ENCODE results near the gene ZNF165. TPM values are rescaled to one million over a fixed set of nuclear protein-coding genes. Genes with fewer than 3 reads are reported as not detected.
"Not testable (repeated sequence)": the region's sequence is repeated elsewhere in the genome, so short reads cannot be mapped to it uniquely, and the experiment has no call there.

Gene ZNF165
- total RNA-seq (2014; rRNA removed; shearing (Covaris generic)): 0.53 and 0.68 TPM in 2 replicates

DNA sequence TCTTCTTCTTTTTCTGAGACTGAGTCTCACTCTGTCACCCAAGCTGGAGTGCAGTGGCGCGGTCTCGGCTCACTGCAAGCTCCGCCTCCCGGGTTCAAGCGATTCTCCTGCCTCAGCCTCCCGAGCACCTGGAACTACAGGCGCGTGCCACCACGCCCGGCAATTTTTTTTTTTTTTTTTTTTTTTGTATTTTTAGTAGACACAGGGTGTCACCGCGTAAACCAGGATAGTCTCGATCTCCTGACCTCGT, at the start of gene ZNF165:
TSS of gene ZNF165 (plus strand) at position 188 of the 250 bp plus-strand sequence. CDS start 4,913 bp downstream, outside the sequence.
- DNase-seq; H3K27me3 ChIP-seq; H3K36me3 ChIP-seq; H3K9me3 ChIP-seq (replicated peaks); H3K4me1 ChIP-seq: not testable (repeated sequence)
- Histone ChIP-seq H3K4me3 (peak within 1 kb of the TSS; percentile 73), H3K27ac (peak within 1 kb of the TSS; percentile 53)

DNA sequence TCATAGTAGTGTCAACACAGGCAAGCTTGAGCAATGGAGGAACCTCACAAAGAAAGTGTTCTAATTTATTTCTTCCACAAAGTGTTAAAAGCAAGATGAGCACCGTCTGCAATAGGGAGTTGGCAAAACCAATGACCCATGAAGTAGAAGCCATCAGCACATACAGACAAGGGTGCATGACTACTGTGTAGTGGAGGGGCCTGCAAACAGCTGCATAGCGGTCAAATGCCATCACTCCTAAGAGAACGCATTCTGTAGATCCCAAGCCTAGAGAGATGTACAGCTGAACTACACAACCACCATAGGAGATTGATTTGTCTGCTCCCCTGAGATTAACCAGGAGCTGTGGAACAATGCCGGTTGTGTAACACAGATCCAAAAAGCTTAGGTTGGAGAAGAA, 26.8 kb upstream of the ZNF165 start:
- H3K4me1 ChIP-seq: no peaks in the 10 kb centered on the region
- no peaks in the 10 kb centered on the region for H3K27me3 ChIP-seq
- H3K9me3 ChIP-seq (replicated peaks): no peaks in the 10 kb centered on the region
- peak in 1 of 2 experiments; percentile 15 for DNase-seq
- no peak overlapping the region for H3K4me3 ChIP-seq
- no peaks in the 10 kb centered on the region for H3K36me3 ChIP-seq
- no peak overlapping the region for H3K27ac ChIP-seq

- DNase-seq: no peak
- H3K9me3 ChIP-seq (replicated peaks): no peaks in the 10 kb centered on the region
- no peaks in the 10 kb centered on the region for H3K36me3 ChIP-seq
- no peaks in the 10 kb centered on the region for H3K4me1 ChIP-seq
- H3K27ac ChIP-seq: no peak overlapping the region
- H3K27me3 ChIP-seq: no peaks in the 10 kb centered on the region
- H3K4me3 ChIP-seq: no peak overlapping the region
Observed at GRCh38 chr6:28060405-28060804, 20.0 kb upstream of the ZNF165 start.

GRCh38 chr6:28064272-28064671, 16.1 kb upstream of the ZNF165 start:
- DNase-seq: no peak
- Histone ChIP-seq H3K4me3 (no peak overlapping the region), H3K27ac (no peak overlapping the region), H3K27me3 (no peaks in the 10 kb centered on the region), H3K4me1 (no peaks in the 10 kb centered on the region), H3K9me3 (replicated peaks) (no peaks in the 10 kb centered on the region), H3K36me3 (no peaks in the 10 kb centered on the region)

GRCh38 chr6:28068067-28068466, 12.3 kb upstream of the ZNF165 start:
- Histone ChIP-seq H3K4me1 (no peaks in the 10 kb centered on the region), H3K9me3 (replicated peaks) (no peaks in the 10 kb centered on the region), H3K27ac (no peak overlapping the region), H3K27me3 (no peaks in the 10 kb centered on the region), H3K36me3 (no peaks in the 10 kb centered on the region), H3K4me3 (no peak overlapping the region)
- no peak for DNase-seq

- H3K4me1 ChIP-seq; H3K4me3 ChIP-seq; H3K9me3 ChIP-seq (replicated peaks); H3K27ac ChIP-seq; H3K27me3 ChIP-seq; H3K36me3 ChIP-seq; DNase-seq: not testable (repeated sequence)
Observed at GRCh38 chr6:28070968-28071367, 9.4 kb upstream of the ZNF165 start.

DNA sequence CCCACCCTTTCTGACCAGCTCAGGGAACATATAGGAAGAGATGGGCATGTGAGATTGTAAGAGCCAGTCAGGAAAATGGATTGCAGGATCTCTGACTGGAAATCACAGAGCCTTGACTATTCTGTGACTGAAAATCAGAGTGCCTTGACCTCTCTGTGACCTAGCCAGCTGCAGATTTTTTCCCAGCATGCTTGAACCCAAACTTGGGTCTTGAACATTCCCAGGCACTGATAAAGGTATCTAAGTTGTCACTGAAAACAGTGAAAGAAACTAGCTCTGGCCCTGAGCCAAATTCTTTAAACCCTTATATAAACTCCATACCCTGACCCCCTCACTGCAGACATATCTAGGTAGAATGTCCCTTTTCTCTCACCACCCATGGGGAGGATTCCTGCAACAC, 2.3 kb upstream of the ZNF165 start:
- no peaks in the 10 kb centered on the region for H3K4me1 ChIP-seq
- no peak for DNase-seq
- no peak overlapping the region for H3K4me3 ChIP-seq
- H3K9me3 ChIP-seq (replicated peaks): no peaks in the 10 kb centered on the region
- no peaks in the 10 kb centered on the region for H3K27me3 ChIP-seq
- H3K27ac ChIP-seq: no peak overlapping the region
- no peaks in the 10 kb centered on the region for H3K36me3 ChIP-seq

GRCh38 chr6:28078836-28079235, 1.5 kb upstream of the ZNF165 start:
- Histone ChIP-seq H3K27me3 (no peaks in the 10 kb centered on the region), H3K9me3 (replicated peaks) (no peaks in the 10 kb centered on the region), H3K4me3 (no peak overlapping the region), H3K27ac (no peak overlapping the region), H3K36me3 (no peaks in the 10 kb centered on the region), H3K4me1 (no peaks in the 10 kb centered on the region)
- no peak for DNase-seq

- Histone ChIP-seq H3K27me3 (no peaks in the 10 kb centered on the region), H3K36me3 (no peaks in the 10 kb centered on the region), H3K9me3 (replicated peaks) (no peaks in the 10 kb centered on the region), H3K4me1 (no peaks in the 10 kb centered on the region), H3K27ac (peak overlapping the region; percentile 53), H3K4me3 (peak overlapping the region; percentile 73)
- peak; percentile 90 to 95 for DNase-seq
Observed at GRCh38 chr6:28080631-28081485, 490 bp downstream of the ZNF165 start.

DNA sequence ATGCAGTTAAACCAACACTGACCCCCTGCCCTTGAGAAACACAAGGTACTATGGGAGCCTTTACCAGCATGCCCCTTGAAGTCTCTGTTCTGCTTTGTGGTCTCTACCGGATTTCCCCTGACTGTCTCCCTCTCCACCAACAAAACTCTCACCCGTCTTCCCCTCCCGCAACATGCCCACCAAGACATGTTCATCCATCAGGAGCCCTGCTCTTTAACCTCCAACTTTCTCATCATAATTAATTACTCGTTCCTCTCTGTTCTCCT, 1.1 kb downstream of the ZNF165 start:
- DNase-seq: no peak
- Histone ChIP-seq H3K27me3 (no peaks in the 10 kb centered on the region), H3K4me3 (peak overlapping the region; percentile 73), H3K36me3 (no peaks in the 10 kb centered on the region), H3K27ac (peak overlapping the region; percentile 53), H3K4me1 (no peaks in the 10 kb centered on the region), H3K9me3 (replicated peaks) (no peaks in the 10 kb centered on the region)

GRCh38 chr6:28082939-28083338, 2.6 kb downstream of the ZNF165 start:
- H3K27me3 ChIP-seq: no peaks in the 10 kb centered on the region
- no peaks in the 10 kb centered on the region for H3K4me1 ChIP-seq
- no peak for DNase-seq
- H3K36me3 ChIP-seq: no peaks in the 10 kb centered on the region
- H3K27ac ChIP-seq: no peak overlapping the region
- H3K4me3 ChIP-seq: no peak overlapping the region
- H3K9me3 ChIP-seq (replicated peaks): no peaks in the 10 kb centered on the region

- Histone ChIP-seq H3K4me3 (no peak overlapping the region), H3K27ac (no peak overlapping the region), H3K27me3 (no peaks in the 10 kb centered on the region), H3K36me3 (no peaks in the 10 kb centered on the region), H3K9me3 (replicated peaks) (no peaks in the 10 kb centered on the region), H3K4me1 (no peaks in the 10 kb centered on the region)
- DNase-seq: no peak
Observed at GRCh38 chr6:28089054-28089453, 8.7 kb downstream of the ZNF165 start.

- Histone ChIP-seq H3K27me3 (no peaks in the 10 kb centered on the region), H3K4me1 (no peaks in the 10 kb centered on the region), H3K36me3 (no peaks in the 10 kb centered on the region), H3K9me3 (replicated peaks) (no peaks in the 10 kb centered on the region), H3K27ac (no peak overlapping the region), H3K4me3 (no peak overlapping the region)
- no peak for DNase-seq
Observed at GRCh38 chr6:28090917-28091586, 10.7 kb downstream of the ZNF165 start.

DNA sequence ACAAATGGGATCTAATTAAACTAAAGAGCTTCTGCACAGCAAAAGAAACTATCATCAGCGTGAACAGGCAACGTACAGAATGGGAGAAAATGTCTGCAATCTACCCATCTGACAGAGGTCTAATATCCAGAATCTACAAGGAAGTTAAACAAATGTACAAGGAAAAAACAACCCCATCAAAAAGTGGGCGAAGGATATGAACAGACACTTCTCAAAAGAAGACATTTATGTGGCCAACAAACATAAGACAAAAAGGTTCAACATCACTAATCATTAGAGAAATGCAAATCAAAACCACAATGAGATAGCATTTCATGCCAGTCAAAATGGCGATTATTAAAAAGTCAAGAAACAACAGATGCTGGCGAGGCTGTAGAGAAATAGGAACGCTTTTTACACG, 21.9 kb downstream of the ZNF165 start:
- not testable (repeated sequence) for H3K4me3 ChIP-seq; H3K36me3 ChIP-seq; H3K4me1 ChIP-seq; H3K27me3 ChIP-seq; H3K27ac ChIP-seq; H3K9me3 ChIP-seq (replicated peaks); DNase-seq

GRCh38 chr6:28102699-28103098, 22.3 kb downstream of the ZNF165 start:
- not testable (repeated sequence) for H3K4me3 ChIP-seq; H3K27me3 ChIP-seq; H3K4me1 ChIP-seq; H3K36me3 ChIP-seq; DNase-seq; H3K9me3 ChIP-seq (replicated peaks); H3K27ac ChIP-seq
